Tibial artery (tissue), 4 donors: Measurements from ENCODE around the gene VWF.

Experiments
- DNase-seq, 2 donors: peaks; one replicate each; pipeline ENCODE4 v3.0.0-alpha.2; 2019
- H3K27ac ChIP-seq, 2 donors: fragments of 200-600 bp; sonication (generic) in 1 of 2; 1 replicate in 1 of 2; 2 replicates in 1 of 2; pipeline ENCODE4 v1.5.1; 2018 to 2019; ENCODE audit warnings: mild to moderate bottlenecking in 1 of 2
- H3K27me3 ChIP-seq, 2 donors: fragments of 200-600 bp; sonication (generic) in 1 of 2; one replicate each; pipeline versions ENCODE4 v1.5.1 to v1.6.0; 2016 to 2019
- H3K36me3 ChIP-seq, 3 donors: fragments of 200-600 bp; sonication (generic) in 2 of 3; one replicate each; pipeline ENCODE4 v1.5.1; 2016 to 2019; ENCODE audit warnings: mild to moderate bottlenecking in 2 of 3
- H3K4me1 ChIP-seq, 4 donors: fragments of 200-600 bp; sonication (generic) in 2 of 4; 1 replicate in 3 of 4; 2 replicates in 1 of 4; pipeline ENCODE4 v1.5.1; 2016 to 2019
- H3K4me3 ChIP-seq, 2 donors: fragments of 200-600 bp; sonication (generic) in 1 of 2; 1 replicate in 1 of 2; 2 replicates in 1 of 2; pipeline ENCODE4 v1.5.1; 2018 to 2019; ENCODE audit warnings: mild to moderate bottlenecking in 2 of 2
- H3K9me3 ChIP-seq, 3 donors: fragments of 200-600 bp; sonication (generic) in 1 of 3; one replicate each; pipeline ENCODE4 v1.5.1; 2016 to 2019
- CTCF ChIP-seq, 2 experiments: fragments of 200-600 bp in 1 of 2; fragments of 450-650 bp in 1 of 2; IDR thresholded peaks; one replicate each; pipeline ENCODE4 v1.5.1; 2017 to 2019; ENCODE audit warnings: antibody characterized with exemption in 2 of 2, mild to moderate bottlenecking in 1 of 2, moderate library complexity in 1 of 2
- intact Hi-C: fragments of 100-400 bp; cut with DNase I; formaldehyde crosslinking; loops from one replicate; pipeline ENCODE4 v1.15.0; 2023; ENCODE audit warnings: low total_unique reads

The VWF gene

GRCh38 chr12:5964913-5965900 lies 159.3 kb downstream of the VWF start:
- no peak for DNase-seq
- TF ChIP-seq CTCF (IDR thresholded peaks at IDR 0.05): no peak
- Histone ChIP-seq H3K9me3 (no peaks in the 10 kb centered on the region), H3K4me1 (no peaks in the 10 kb centered on the region), H3K4me3 (no peak overlapping the region), H3K27me3 (peaks cover 0 to 10% of the 10 kb centered on the region in 2 donors), H3K27ac (no peak overlapping the region), H3K36me3 (no peaks in the 10 kb centered on the region)
- intact Hi-C loops: no loop called here

GRCh38 chr12:5963515-5963914 lies 161.0 kb downstream of the VWF start:
- Histone ChIP-seq H3K36me3 (no peaks in the 10 kb centered on the region), H3K4me1 (no peaks in the 10 kb centered on the region), H3K27me3 (peaks cover 0 to 10% of the 10 kb centered on the region in 2 donors), H3K9me3 (no peaks in the 10 kb centered on the region), H3K4me3 (no peak overlapping the region), H3K27ac (no peak overlapping the region)
- intact Hi-C loops: no loop called here
- TF ChIP-seq CTCF (IDR thresholded peaks at IDR 0.05): no peak
- DNase-seq: no peak

DNA sequence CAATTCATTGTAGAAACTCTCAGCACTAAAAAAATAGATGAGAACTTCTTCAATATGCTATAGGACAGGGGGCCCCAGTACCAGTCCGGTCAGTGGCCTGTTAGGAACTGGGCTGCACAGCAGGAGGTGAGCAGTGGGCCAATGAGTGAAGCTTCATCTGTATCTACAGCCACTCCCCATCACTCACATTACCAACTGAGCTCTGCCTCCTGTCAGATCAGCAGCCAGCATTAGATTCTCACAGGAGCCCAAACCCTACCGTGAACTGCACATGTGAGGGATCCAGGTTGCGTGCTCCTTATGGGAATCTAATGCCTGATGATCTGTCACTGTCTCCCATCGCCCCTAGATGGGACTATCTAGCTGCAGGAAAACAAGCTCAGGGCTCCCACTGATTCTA lies 163.7 kb downstream of the VWF start:
- intact Hi-C loops: no loop called here
- Histone ChIP-seq H3K27ac (no peak overlapping the region), H3K27me3 (peaks cover 0 to 12% of the 10 kb centered on the region in 2 donors), H3K4me1 (no peaks in the 10 kb centered on the region), H3K36me3 (no peaks in the 10 kb centered on the region), H3K4me3 (no peak overlapping the region), H3K9me3 (no peaks in the 10 kb centered on the region)
- no peak for DNase-seq
- TF ChIP-seq CTCF (IDR thresholded peaks at IDR 0.05): no peak

DNA sequence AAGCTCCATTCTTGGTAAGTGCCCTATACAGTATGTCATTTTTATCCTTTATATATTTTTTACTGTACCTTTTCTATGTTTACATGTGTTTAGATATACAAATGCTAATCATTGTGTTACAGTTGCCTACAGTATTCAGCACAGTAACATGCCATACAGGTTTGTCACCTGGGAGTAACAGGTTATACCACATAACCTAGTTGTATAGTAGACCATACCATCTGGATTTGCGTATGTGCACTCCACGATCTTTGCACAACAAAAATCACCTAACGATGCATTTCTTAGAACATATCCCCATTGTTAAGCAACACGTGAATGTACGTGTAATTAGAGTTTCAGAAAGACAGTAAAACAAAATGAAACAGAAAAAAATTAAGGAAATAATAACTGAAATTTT lies 167.5 kb downstream of the VWF start:
- H3K9me3 ChIP-seq: no peaks in the 10 kb centered on the region

DNA sequence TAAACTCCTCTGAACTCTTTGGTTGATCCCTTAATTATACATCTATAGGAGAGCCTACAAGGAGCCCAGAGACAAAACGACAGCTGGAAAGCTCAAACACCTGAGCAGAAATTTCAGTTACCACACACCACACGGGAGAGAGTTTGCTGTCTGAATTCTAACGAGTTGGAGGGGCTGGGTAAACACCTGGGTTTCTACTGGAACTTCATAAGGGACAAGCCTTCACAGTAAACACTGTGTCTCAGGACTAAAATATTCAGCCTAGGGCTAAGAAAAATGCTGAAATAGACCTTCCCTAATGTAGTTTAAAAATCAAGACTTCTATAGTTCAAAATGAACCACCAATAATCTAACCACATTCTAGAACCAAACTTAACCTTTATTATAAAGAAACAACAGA lies 169.8 kb downstream of the VWF start:
- no peak for TF ChIP-seq CTCF (IDR thresholded peaks at IDR 0.05)
- Histone ChIP-seq H3K36me3 (no peaks in the 10 kb centered on the region), H3K4me1 (no peaks in the 10 kb centered on the region), H3K4me3 (no peak overlapping the region), H3K27ac (no peak overlapping the region), H3K27me3 (peaks cover 0 to 18% of the 10 kb centered on the region in 2 donors), H3K9me3 (no peaks in the 10 kb centered on the region)
- intact Hi-C loops: no loop called here
- no peak for DNase-seq

More for the DNA sequence above, 167.5 kb downstream of the VWF start:
- Histone ChIP-seq H3K4me1 (no peaks in the 10 kb centered on the region), H3K36me3 (no peaks in the 10 kb centered on the region), H3K27ac (no peak overlapping the region), H3K4me3 (no peak overlapping the region), H3K27me3 (peaks cover 0 to 11% of the 10 kb centered on the region in 2 donors)
- no peak for TF ChIP-seq CTCF (IDR thresholded peaks at IDR 0.05)
- intact Hi-C loops: no loop called here
- DNase-seq: no peak
